ENCODE results near the gene DLG2. TPM values are rescaled to one million over a fixed set of nuclear protein-coding genes. Genes with fewer than 3 reads are reported as not detected.

DLG2 gene
- total and polyA plus RNA-seq, 2 donors = 4.8 to 6.6 TPM

DNA sequence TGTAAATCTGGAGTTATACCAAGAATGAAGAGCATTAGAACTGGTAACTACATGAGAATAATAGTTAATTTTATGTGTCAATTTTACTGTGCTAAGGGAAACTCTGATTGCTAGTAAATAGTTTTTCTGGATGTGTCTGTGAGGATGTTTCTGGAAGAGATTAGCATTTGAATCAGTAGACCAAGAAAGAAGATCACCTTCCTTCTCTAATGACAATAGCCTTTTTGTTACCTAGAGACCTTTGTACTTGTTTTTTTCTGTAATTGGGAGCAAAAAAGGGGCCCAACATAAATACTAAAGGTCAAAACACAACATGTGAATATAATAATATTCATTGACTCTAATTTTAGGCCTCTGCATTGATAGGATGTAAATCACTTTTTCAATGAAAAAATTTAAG lies 100.6 kb downstream of the DLG2 start:
- no peak overlapping the region for H3K4me3 ChIP-seq (ENCODE audit: low read length in 2 of 2)
- H3K4me1 ChIP-seq (ENCODE audit: control insufficient read depth in 2 of 2, insufficient read depth in 2 of 2, low read length in 2 of 2) = no peaks in the 10 kb centered on the region
- H3K9me3 ChIP-seq (ENCODE audit: control insufficient read depth in 2 of 2, insufficient read depth in 1 of 2, low read length in 1 of 2) = peaks cover 0 to 8% of the 10 kb centered on the region in 2 donors
- no peaks in the 10 kb centered on the region for H3K36me3 ChIP-seq (ENCODE audit: control insufficient read depth in 2 of 2, insufficient read depth in 2 of 2, low read length in 1 of 2)
- no peaks in the 10 kb centered on the region for H3K27me3 ChIP-seq (ENCODE audit: control insufficient read depth in 2 of 2, insufficient read depth in 1 of 2, low read length in 1 of 2)
- H3K27ac ChIP-seq (ENCODE audit: low read depth in 1 of 2, low read length in 1 of 2) = no peak overlapping the region
- no peak for DNase-seq (ENCODE audit: low read depth in 6 of 9, low spot score in 9 of 9)

DNA sequence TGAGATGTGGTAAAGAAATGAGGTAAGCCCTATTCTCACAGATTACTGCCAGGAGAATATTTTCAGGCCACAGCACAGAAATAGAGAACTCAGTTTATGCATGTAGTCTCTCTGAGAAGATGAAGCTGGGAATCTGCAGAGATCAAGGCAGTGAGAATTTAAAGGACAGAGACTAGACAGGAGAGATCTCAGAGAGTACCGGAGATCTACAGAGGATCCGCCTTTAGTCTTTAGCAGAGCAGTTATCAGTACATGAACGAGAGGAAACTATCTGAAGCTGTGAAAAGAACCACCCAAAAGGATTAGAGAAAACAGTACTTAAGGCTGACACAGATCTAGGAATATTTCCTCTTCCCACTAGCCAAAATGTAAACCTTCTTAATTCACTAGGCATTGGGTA lies 101.5 kb downstream of the DLG2 start:
- DNase-seq (ENCODE audit: low read depth in 6 of 9, low spot score in 9 of 9) = no peak
- H3K27me3 ChIP-seq (ENCODE audit: control insufficient read depth in 2 of 2, insufficient read depth in 1 of 2, low read length in 1 of 2) = no peaks in the 10 kb centered on the region
- H3K9me3 ChIP-seq (ENCODE audit: control insufficient read depth in 2 of 2, insufficient read depth in 1 of 2, low read length in 1 of 2) = peaks cover 0 to 8% of the 10 kb centered on the region in 2 donors
- H3K4me1 ChIP-seq (ENCODE audit: control insufficient read depth in 2 of 2, insufficient read depth in 2 of 2, low read length in 2 of 2) = no peaks in the 10 kb centered on the region
- H3K4me3 ChIP-seq (ENCODE audit: low read length in 2 of 2) = no peak overlapping the region
- H3K27ac ChIP-seq (ENCODE audit: low read depth in 1 of 2, low read length in 1 of 2) = no peak overlapping the region
- 89% methylated on average over 3 of the region's 3 CpGs for WGBS
- H3K36me3 ChIP-seq (ENCODE audit: control insufficient read depth in 2 of 2, insufficient read depth in 2 of 2, low read length in 1 of 2) = no peaks in the 10 kb centered on the region

- Histone ChIP-seq H3K27ac (ENCODE audit: low read depth in 1 of 2, low read length in 1 of 2) (no peak overlapping the region), H3K4me3 (ENCODE audit: low read length in 2 of 2) (no peak overlapping the region), H3K4me1 (ENCODE audit: control insufficient read depth in 2 of 2, insufficient read depth in 2 of 2, low read length in 2 of 2) (no peaks in the 10 kb centered on the region), H3K27me3 (ENCODE audit: control insufficient read depth in 2 of 2, insufficient read depth in 1 of 2, low read length in 1 of 2) (no peaks in the 10 kb centered on the region), H3K9me3 (ENCODE audit: control insufficient read depth in 2 of 2, insufficient read depth in 1 of 2, low read length in 1 of 2) (peaks cover 0 to 7% of the 10 kb centered on the region in 2 donors), H3K36me3 (ENCODE audit: control insufficient read depth in 2 of 2, insufficient read depth in 2 of 2, low read length in 1 of 2) (no peaks in the 10 kb centered on the region)
- no peak for DNase-seq (ENCODE audit: low read depth in 6 of 9, low spot score in 9 of 9)
These were observed 109.9 kb downstream of the DLG2 start for GRCh38 chr11:85517272-85517671.

- H3K9me3 ChIP-seq (ENCODE audit: control insufficient read depth in 2 of 2, insufficient read depth in 1 of 2, low read length in 1 of 2) = no peaks in the 10 kb centered on the region
- whole genome bisulfite sequencing = 93% methylated on average over 5 of the region's 5 CpGs
- no peaks in the 10 kb centered on the region for H3K4me1 ChIP-seq (ENCODE audit: control insufficient read depth in 2 of 2, insufficient read depth in 2 of 2, low read length in 2 of 2)
- H3K27ac ChIP-seq (ENCODE audit: low read depth in 1 of 2, low read length in 1 of 2) = no peak overlapping the region
- no peak overlapping the region for H3K4me3 ChIP-seq (ENCODE audit: low read length in 2 of 2)
- no peaks in the 10 kb centered on the region for H3K36me3 ChIP-seq (ENCODE audit: control insufficient read depth in 2 of 2, insufficient read depth in 2 of 2, low read length in 1 of 2)
- no peak for DNase-seq (ENCODE audit: low read depth in 6 of 9, low spot score in 9 of 9)
- no peaks in the 10 kb centered on the region for H3K27me3 ChIP-seq (ENCODE audit: control insufficient read depth in 2 of 2, insufficient read depth in 1 of 2, low read length in 1 of 2)
These were observed 131.2 kb downstream of the DLG2 start for GRCh38 chr11:85495918-85496317.

DNA sequence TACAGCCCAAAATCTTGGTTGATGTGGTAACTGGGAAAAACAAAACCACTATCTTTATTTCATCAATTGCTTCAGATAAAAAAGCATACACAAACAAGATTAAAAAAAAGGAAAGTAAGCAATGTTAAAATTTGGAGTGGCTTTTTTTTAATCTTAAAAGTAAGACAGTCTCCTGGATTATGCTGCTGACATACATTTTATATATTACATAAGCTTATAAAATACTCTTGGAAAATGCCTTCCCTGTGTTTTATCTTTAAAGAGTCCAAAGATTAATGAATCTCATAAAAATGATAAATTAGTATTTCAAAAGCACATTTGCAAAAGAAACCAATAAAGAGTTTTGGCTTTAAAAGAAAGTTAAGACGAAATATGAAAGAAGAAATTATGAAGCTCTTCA lies 132.7 kb downstream of the DLG2 start:
- H3K27ac ChIP-seq (ENCODE audit: low read depth in 1 of 2, low read length in 1 of 2) = no peak overlapping the region
- H3K9me3 ChIP-seq (ENCODE audit: control insufficient read depth in 2 of 2, insufficient read depth in 1 of 2, low read length in 1 of 2) = no peaks in the 10 kb centered on the region
- no peak overlapping the region for H3K4me3 ChIP-seq (ENCODE audit: low read length in 2 of 2)
- no peak for DNase-seq (ENCODE audit: low read depth in 6 of 9, low spot score in 9 of 9)
- 53% methylated on average over 1 of the region's 1 CpG for WGBS
- no peaks in the 10 kb centered on the region for H3K27me3 ChIP-seq (ENCODE audit: control insufficient read depth in 2 of 2, insufficient read depth in 1 of 2, low read length in 1 of 2)
- H3K36me3 ChIP-seq (ENCODE audit: control insufficient read depth in 2 of 2, insufficient read depth in 2 of 2, low read length in 1 of 2) = no peaks in the 10 kb centered on the region
- H3K4me1 ChIP-seq (ENCODE audit: control insufficient read depth in 2 of 2, insufficient read depth in 2 of 2, low read length in 2 of 2) = no peaks in the 10 kb centered on the region

DNA sequence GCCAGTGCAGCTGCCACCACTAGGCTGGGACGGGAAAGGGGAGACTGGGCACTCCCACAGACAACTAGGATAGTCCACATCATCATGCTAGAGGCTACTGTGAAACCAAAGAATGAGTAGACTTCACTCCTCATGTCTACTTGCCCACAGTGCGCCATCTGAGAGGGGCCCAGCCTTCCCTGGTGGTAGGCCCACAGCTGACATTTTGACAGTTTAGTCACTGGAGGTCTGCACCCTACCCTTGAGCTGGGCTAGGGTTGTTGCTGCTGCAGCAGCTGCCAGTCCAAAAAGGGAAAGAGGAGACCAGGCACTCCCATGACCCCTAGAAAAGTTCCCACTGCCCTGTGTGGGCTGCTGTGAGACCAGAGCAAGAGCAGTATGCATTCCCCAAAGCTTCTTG lies 141.2 kb downstream of the DLG2 start:
- Histone ChIP-seq H3K4me1 (ENCODE audit: control insufficient read depth in 2 of 2, insufficient read depth in 2 of 2, low read length in 2 of 2) (no peaks in the 10 kb centered on the region), H3K9me3 (ENCODE audit: control insufficient read depth in 2 of 2, insufficient read depth in 1 of 2, low read length in 1 of 2) (peaks cover 3 to 31% of the 10 kb centered on the region in 2 donors), H3K36me3 (ENCODE audit: control insufficient read depth in 2 of 2, insufficient read depth in 2 of 2, low read length in 1 of 2) (no peaks in the 10 kb centered on the region), H3K4me3 (ENCODE audit: low read length in 2 of 2) (no peak overlapping the region), H3K27ac (ENCODE audit: low read depth in 1 of 2, low read length in 1 of 2) (no peak overlapping the region), H3K27me3 (ENCODE audit: control insufficient read depth in 2 of 2, insufficient read depth in 1 of 2, low read length in 1 of 2) (no peaks in the 10 kb centered on the region)
- WGBS = 75% methylated on average over 2 of the region's 2 CpGs
- no peak for DNase-seq (ENCODE audit: low read depth in 6 of 9, low spot score in 9 of 9)

DNA sequence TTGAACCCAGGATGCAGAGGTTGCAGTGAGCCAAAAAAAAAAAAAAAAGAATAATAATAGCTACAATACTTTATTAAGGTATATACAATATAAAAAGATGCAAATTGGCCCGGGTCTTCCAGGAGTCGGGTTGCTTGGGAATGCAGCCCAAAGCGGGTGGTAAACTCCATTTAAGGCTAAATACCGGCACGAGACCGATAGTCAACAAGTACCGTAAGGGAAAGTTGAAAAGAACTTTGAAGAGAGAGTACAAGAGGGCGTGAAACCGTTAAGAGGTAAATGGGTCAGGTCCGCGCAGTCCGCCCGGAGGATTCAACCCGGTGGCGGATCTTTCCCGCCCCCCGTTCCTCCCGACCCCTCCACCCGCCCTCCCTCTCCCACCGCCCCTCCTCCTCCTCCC lies 143.3 kb downstream of the DLG2 start:
- H3K9me3 ChIP-seq (ENCODE audit: control insufficient read depth in 2 of 2, insufficient read depth in 1 of 2, low read length in 1 of 2) = peaks cover 3 to 31% of the 10 kb centered on the region in 2 donors

GRCh38 chr11:85481862-85482261 lies 145.3 kb downstream of the DLG2 start:
- no peak for DNase-seq (ENCODE audit: low read depth in 6 of 9, low spot score in 9 of 9)

More for the DNA sequence above, 143.3 kb downstream of the DLG2 start:
- Histone ChIP-seq H3K4me3 (ENCODE audit: low read length in 2 of 2) (no peak overlapping the region), H3K27ac (ENCODE audit: low read depth in 1 of 2, low read length in 1 of 2) (no peak overlapping the region), H3K36me3 (ENCODE audit: control insufficient read depth in 2 of 2, insufficient read depth in 2 of 2, low read length in 1 of 2) (no peaks in the 10 kb centered on the region), H3K27me3 (ENCODE audit: control insufficient read depth in 2 of 2, insufficient read depth in 1 of 2, low read length in 1 of 2) (no peaks in the 10 kb centered on the region), H3K4me1 (ENCODE audit: control insufficient read depth in 2 of 2, insufficient read depth in 2 of 2, low read length in 2 of 2) (no peaks in the 10 kb centered on the region)
- 98% methylated on average over 20 of the region's 20 CpGs for WGBS
- peak in 2 of 9 donors; percentile 3 to 46 for DNase-seq (ENCODE audit: low read depth in 6 of 9, low spot score in 9 of 9)

DNA sequence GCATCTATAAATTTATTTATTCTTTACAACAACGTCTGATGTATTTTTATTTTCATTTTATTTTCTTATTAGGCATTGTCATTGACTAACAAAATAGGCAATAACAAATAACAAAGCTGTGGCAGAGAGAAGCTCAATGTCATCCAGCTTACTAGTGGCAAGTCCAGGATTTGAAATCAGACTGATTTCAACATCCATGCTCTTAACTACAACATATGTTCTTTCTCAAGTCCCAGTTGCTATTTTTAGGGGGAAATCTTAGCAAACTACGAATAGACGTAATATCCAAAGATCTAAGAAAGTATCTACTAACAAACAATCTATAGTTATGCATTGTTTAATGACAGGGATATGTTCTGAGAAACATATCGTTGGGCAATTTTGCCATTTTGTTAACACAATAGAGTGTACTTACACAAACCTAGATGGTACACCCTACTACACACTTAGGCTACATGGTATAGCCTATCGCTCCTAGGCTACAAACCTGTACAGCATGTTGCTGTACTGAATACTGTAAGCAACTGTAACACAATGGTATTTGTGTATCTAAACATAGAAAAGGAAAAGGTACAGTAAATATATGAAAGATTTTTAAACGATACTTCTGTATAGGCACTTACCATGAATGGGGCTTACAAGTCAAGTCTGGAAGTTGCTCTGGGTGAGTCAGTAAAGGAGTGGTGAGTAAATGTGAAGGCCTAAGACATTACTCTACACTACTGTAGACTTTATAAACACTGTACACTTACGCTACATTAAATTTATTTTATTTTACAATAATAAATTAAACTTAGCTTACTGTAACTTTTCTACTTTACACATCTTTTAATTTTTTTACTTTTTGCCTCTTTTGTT lies 151.3 kb downstream of the DLG2 start:
- Histone ChIP-seq H3K4me1 (ENCODE audit: control insufficient read depth in 2 of 2, insufficient read depth in 2 of 2, low read length in 2 of 2) (no peaks in the 10 kb centered on the region), H3K27ac (ENCODE audit: low read depth in 1 of 2, low read length in 1 of 2) (no peak overlapping the region), H3K4me3 (ENCODE audit: low read length in 2 of 2) (no peak overlapping the region), H3K36me3 (ENCODE audit: control insufficient read depth in 2 of 2, insufficient read depth in 2 of 2, low read length in 1 of 2) (no peaks in the 10 kb centered on the region), H3K9me3 (ENCODE audit: control insufficient read depth in 2 of 2, insufficient read depth in 1 of 2, low read length in 1 of 2) (peaks cover 0 to 13% of the 10 kb centered on the region in 2 donors), H3K27me3 (ENCODE audit: control insufficient read depth in 2 of 2, insufficient read depth in 1 of 2, low read length in 1 of 2) (no peaks in the 10 kb centered on the region)
- 94% methylated on average over 7 of the region's 7 CpGs for WGBS
- no peak for DNase-seq (ENCODE audit: low read depth in 6 of 9, low spot score in 9 of 9)

More at GRCh38 chr11:85481862-85482261, 145.3 kb downstream of the DLG2 start:
- Histone ChIP-seq H3K36me3 (ENCODE audit: control insufficient read depth in 2 of 2, insufficient read depth in 2 of 2, low read length in 1 of 2) (no peaks in the 10 kb centered on the region), H3K9me3 (ENCODE audit: control insufficient read depth in 2 of 2, insufficient read depth in 1 of 2, low read length in 1 of 2) (peaks cover 3 to 31% of the 10 kb centered on the region in 2 donors), H3K27me3 (ENCODE audit: control insufficient read depth in 2 of 2, insufficient read depth in 1 of 2, low read length in 1 of 2) (no peaks in the 10 kb centered on the region), H3K4me3 (ENCODE audit: low read length in 2 of 2) (no peak overlapping the region), H3K4me1 (ENCODE audit: control insufficient read depth in 2 of 2, insufficient read depth in 2 of 2, low read length in 2 of 2) (no peaks in the 10 kb centered on the region), H3K27ac (ENCODE audit: low read depth in 1 of 2, low read length in 1 of 2) (no peak overlapping the region)
- 100% methylated on average over 1 of the region's 1 CpG for WGBS

Measured in thymus (tissue), 11 donors.